ENCODE results near the gene NCK2.

The NCK2 gene

GRCh38 chr2:105734762-105735538 lies 9.8 kb upstream of the NCK2 start:
- DNase-seq (ENCODE audit: low read depth, low spot score) = no peak

- no peak for DNase-seq (ENCODE audit: low read depth, low spot score)
Observed at GRCh38 chr2:105736145-105736544, 8.6 kb upstream of the NCK2 start.

- DNase-seq (ENCODE audit: low read depth, low spot score) = no peak
Observed at GRCh38 chr2:105737980-105738657, 6.6 kb upstream of the NCK2 start.

- no peak for DNase-seq (ENCODE audit: low read depth, low spot score)
Observed at GRCh38 chr2:105738658-105739241, 6.0 kb upstream of the NCK2 start.

- DNase-seq (ENCODE audit: low read depth, low spot score) = no peak
Observed at GRCh38 chr2:105739426-105739825, 5.3 kb upstream of the NCK2 start.

- no peak for DNase-seq (ENCODE audit: low read depth, low spot score)
Observed at GRCh38 chr2:105739944-105740530, 4.7 kb upstream of the NCK2 start.

- DNase-seq (ENCODE audit: low read depth, low spot score) = no peak
Observed at GRCh38 chr2:105741174-105741573, 3.5 kb upstream of the NCK2 start.

- DNase-seq (ENCODE audit: low read depth, low spot score) = no peak
Observed at GRCh38 chr2:105741617-105742016, 3.1 kb upstream of the NCK2 start.

GRCh38 chr2:105744091-105744908 lies 412 bp upstream of the NCK2 start:
- no peak for DNase-seq (ENCODE audit: low read depth, low spot score)

- DNase-seq (ENCODE audit: low read depth, low spot score) = no peak
Observed at GRCh38 chr2:105746177-105747080, 1.7 kb downstream of the NCK2 start.

- DNase-seq (ENCODE audit: low read depth, low spot score) = no peak
Observed at GRCh38 chr2:105747254-105747894, 2.7 kb downstream of the NCK2 start.

- DNase-seq (ENCODE audit: low read depth, low spot score) = no peak
Observed at GRCh38 chr2:105747991-105748390, 3.3 kb downstream of the NCK2 start.

GRCh38 chr2:105748566-105748965 lies 3.9 kb downstream of the NCK2 start:
- DNase-seq (ENCODE audit: low read depth, low spot score) = no peak

- no peak for DNase-seq (ENCODE audit: low read depth, low spot score)
Observed at GRCh38 chr2:105749583-105750400, 5.1 kb downstream of the NCK2 start.

GRCh38 chr2:105750735-105751134 lies 6.0 kb downstream of the NCK2 start:
- DNase-seq (ENCODE audit: low read depth, low spot score) = no peak

- DNase-seq (ENCODE audit: low read depth, low spot score) = no peak
Observed at GRCh38 chr2:105751272-105751671, 6.6 kb downstream of the NCK2 start.

- DNase-seq (ENCODE audit: low read depth, low spot score) = no peak
Observed at GRCh38 chr2:105752691-105753358, 8.1 kb downstream of the NCK2 start.

- DNase-seq (ENCODE audit: low read depth, low spot score) = no peak
Observed at GRCh38 chr2:105753380-105753779, 8.7 kb downstream of the NCK2 start.

GRCh38 chr2:105754011-105754410 lies 9.3 kb downstream of the NCK2 start:
- DNase-seq (ENCODE audit: low read depth, low spot score) = no peak

All from smooth muscle cell of the brain vasculature (primary cell).